ENCODE measurements around the gene NUDT14.

The NUDT14 gene

DNA sequence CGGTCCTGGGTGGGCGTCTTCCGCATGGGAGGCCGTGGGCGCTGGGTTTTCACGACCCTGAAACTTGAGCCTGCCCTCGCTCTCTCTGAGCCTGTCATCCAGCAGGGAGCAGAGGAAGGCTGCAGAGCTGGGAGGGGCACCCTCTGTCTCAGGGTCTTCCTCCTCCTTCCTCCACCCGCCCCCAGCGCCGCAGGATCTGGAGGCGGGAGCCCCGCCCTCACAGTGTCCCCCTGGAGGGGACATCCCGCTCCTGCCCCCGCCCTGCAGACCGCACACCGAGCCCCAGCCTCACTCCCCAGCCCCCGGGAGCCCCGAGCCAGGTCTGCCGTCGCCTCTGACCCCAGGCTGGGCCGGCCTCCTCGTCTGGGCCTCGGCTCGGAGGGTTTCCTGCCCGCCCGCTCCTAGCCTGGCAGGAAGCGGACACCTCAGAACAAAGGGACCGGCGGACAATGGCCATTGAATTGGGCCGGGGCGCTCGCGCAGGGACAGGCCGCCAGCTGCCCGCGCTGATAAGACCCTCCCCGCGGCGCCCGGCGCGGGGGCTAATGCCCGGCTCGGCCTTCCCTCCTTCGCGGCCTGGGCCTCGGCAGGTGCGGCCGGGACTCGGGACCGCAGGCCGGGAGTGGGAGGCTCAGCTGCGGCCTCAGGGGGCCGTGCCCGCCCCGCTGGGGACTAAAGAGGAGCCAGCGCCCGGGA, 15.3 kb upstream of the NUDT14 start:
- no peak for DNase-seq

- DNase-seq, result no peak
Observed at GRCh38 chr14:105195522-105196264, 14.6 kb upstream of the NUDT14 start.

GRCh38 chr14:105195051-105195450, 13.9 kb upstream of the NUDT14 start:
- DNase-seq, result no peak

- DNase-seq, result peak; percentile 67
Observed at GRCh38 chr14:105193916-105194782, 13.0 kb upstream of the NUDT14 start.

- peak; percentile 50 for DNase-seq
Observed at GRCh38 chr14:105192866-105193731, 12.0 kb upstream of the NUDT14 start.

DNA sequence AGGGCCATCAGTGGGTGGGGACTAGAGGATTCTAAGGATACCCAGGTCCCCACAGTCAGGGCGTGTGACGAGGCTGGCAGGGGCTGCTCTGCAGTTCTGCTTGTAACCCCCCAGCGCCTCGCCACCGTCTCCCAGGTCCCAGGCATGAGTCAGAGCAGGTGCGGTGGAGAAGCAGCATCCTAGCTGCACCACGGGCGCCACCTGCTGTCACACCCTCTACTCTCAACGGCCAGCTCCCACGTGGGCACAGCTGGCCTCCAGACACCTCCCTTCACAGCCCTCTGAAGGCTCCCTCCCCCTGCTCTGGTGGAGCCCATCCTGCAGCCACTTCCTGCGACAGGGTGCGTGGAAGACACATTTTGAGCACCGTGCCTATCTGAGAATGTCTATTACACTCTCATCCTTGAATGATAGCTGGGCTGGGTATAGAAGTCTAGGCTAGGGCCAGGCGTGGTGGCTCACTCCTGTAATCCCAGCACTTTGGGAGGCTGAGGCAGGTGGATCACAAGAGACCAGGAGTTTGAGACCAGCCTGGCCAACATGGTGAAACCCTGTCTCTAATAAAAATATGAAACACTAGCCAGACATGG, 6.9 kb upstream of the NUDT14 start:
- DNase-seq, result peak; percentile 48

DNA sequence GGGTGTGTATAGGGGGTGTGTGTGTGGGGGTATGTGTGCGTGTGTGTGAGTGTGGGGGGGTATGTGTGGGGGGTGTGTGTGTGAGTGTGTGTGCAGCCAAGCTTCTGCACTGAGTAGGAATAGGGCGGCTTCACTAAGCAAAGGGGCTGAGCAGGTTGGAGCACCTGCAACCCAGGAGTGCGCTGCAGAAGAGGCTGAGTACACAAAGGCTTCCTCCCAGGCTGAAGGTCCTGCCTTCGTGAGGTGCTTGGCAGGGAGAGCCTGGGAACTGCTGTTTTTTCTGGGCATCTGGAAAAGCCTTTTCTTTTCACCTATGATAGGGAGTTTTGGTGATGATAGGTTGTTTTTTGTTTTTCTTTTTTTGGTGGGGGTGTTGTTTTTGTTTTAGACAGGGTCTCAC, 6.0 kb upstream of the NUDT14 start:
- DNase-seq, result no peak

DNA sequence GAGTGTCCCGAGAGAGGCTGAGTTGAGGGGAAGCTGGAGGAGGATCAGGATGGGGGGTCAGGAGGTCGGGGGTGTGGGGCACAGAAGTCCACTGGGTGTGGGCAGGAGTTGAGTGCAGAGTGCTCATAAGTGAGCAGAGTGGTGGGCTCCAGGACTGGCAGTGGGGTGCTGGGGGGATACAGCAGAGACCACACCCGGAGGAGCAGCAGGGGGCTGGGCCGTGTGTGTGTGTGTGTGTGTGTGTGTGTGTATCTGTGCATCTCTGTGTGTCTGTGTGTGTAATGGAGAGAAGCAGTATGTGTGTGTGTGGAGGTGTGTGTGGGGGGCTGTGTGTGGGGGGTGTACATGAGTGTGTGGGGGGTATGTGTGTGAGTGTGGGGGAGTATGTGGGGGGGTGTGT, 4.9 kb upstream of the NUDT14 start:
- no peak for DNase-seq

GRCh38 chr14:105185001-105185400, 3.9 kb upstream of the NUDT14 start:
- DNase-seq, result no peak

GRCh38 chr14:105184461-105184860, 3.3 kb upstream of the NUDT14 start:
- DNase-seq, result no peak

- DNase-seq, result no peak
Observed at GRCh38 chr14:105182296-105183020, 1.3 kb upstream of the NUDT14 start.

GRCh38 chr14:105181549-105182295, 610 bp upstream of the NUDT14 start:
- no peak for DNase-seq

- DNase-seq, result no peak
Observed at GRCh38 chr14:105179191-105179590, 1.9 kb downstream of the NUDT14 start.

- DNase-seq, result no peak
Observed at GRCh38 chr14:105178868-105179140, 2.3 kb downstream of the NUDT14 start.

DNA sequence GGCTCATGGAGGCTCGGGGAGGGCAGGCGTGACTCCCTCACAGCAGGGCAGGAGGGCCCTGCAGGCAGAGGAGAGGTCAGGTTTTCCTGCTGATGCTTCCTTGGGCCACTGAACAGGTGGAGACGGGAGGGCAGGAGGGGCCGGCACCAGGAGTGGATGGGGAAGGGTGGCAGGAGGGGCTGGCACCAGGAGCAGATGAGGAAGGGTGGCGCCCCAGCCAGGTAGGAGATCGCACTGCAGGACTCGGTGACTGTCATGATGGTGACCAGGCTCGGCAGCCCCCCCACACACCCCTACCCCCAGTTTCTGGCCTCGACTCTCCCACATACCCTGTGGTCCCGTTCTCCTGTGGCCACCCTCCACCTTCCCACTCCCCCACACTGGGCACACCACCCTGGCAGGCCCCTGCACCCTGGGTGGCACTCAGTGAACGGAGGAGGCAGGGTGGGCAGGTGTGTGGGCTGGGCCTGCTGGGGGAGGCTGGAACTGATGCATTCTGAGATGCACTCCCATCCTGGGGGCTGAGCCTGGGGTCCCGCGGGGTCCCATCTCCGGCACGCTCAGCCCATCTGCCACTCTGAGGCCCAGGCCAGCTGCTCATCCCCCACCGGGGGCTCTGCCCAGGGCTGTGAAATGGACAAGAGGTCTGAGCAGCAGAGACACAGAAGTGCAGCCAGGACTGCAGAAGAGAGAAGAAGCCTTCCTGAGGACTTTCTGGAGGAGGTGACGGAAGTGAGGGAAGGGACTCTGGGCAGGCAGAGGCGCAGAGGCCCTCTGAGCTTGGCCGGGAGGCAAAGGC, 2.8 kb downstream of the NUDT14 start:
- no peak for DNase-seq

DNA sequence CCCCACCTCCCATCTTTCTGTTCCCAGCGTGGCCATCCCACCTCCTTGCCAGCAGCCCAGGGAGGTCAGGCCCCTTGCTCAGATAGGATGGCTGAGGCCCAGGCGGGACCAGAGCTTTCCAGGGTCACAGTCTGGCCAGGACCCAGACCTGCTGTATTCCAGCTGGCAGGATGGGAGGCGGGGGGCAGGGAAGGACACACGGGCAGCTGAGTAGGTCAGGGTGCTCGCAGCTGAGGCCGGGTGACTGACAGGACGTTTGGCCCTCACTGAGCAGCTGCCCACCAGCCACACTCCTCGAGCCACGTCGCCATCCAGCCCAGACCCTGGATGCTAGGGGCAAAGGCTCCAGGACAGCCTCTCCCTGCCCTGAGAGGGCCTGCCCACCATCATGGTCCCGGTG, 4.0 kb downstream of the NUDT14 start:
- no peak for DNase-seq

GRCh38 chr14:105176513-105176912, 4.6 kb downstream of the NUDT14 start:
- no peak for DNase-seq

DNA sequence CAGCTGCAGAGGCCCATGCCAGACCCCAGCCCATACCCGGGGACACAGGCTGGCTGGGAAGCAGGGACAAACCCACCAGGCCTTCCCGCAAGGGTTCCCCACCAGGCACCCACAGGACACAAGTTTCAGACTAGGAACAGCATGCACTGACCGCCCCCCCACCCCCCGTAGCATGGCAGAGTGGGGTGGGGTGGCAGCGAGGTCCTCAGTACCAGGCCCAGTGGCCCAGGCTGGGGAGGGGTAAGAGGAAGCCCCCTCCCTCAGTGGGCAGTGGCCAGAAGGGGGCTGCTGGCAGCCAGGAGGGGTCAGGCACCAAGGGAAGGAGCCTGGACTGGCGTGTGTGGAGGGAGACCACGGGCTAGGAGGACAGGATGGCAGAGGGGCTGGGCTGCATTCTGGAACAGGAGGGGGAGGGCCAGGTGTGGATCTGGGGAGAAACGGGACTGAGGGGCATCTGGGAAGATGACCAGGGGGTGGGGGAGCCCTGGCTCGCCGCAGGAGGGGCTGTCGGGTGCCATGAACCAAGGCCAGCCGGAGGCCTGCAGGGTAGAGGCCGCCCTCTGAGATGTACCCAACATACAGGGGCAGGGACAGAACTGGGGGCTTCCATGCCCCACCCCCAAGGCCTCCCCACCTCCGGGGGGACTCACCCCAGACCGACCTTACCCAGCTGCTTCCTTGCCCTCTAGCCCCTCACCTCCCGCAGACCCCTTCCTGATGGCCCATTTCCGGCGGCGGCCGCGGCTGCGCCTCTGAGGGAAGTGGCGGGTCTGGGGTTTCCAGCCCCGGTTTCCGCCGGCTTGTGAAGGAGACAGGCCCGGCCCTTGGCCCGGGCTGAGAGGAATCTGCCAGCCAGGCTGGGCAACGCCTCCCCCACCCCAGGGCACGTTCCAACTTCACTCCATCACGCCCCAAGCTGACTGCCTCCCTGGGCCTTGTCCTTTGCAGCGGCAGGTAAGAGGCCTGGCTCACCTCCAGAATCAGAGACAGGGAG, 6.9 kb downstream of the NUDT14 start:
- peak; percentile 43 for DNase-seq

DNA sequence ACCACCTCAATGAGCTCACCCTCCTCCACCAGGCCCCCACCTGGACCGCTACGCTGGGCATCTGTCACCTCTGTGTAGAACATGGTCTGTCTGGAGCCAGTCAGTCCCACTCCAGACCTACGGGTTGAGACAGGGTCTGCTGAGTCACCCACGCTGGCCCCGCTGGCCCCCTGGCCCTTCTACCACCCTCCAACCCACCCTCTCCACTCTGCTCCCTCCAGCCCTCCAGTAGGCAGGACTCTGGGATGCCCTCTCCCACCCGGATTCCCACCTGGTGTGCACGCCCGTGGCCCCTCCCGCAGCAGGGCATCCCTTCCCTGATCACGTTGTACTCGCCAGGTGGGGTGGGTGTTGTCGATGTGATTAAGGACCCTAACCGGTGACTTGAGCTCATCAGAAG, 8.0 kb downstream of the NUDT14 start:
- DNase-seq, result no peak

Measured in activated CD4-positive, alpha-beta T cell treated with anti-CD3 and anti-CD28 coated beads for 48 hours (primary cell).